GM19438 (cell line): Measurements from ENCODE around the gene AMZ2.
A peak's percentile ranks its signal among the peaks of the same experiment; 100 is the strongest.
"Not testable (repeated sequence)": the region's sequence is repeated elsewhere in the genome, so short reads cannot be mapped to it uniquely, and the experiment has no call there.

ENCODE experiments used
- ATAC-seq: cut with Tn5 transposase; IDR thresholded peaks from one replicate; pipeline ENCODE4 v1.9.1; 2021; ENCODE audit warnings: low read depth; ENCODE audit not compliant: unreplicated experiment

Gene AMZ2

DNA sequence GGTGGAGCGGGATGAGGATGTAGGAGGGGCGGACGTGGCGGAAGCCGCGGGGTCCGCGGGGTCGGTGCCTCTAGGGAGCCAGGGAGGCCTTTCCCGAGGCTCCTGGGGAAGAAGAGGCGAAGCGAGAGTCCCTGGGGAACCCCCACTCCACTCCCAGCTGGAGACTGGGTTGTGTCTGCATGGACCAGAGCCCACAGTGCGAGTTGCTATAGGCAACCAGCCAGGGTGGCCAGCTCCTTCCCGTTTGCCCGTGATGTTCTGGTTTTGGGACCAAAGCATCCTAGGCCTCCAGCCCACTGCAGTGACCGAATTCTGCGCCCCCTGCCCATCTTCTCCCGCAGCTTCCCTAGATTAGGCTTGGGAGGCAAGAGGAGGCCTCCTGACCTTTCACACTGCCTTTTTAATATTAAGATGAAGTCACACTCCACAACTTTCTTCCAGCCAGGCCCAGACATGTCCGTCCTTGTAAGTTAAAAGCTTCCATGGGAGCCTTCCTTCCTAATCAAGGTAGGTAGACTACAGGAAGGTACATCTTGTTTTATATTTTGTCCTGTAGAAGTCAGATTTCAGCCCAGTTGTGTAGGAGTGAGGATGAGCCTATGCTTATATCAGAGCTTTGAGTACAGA lies 469 bp downstream of the AMZ2 start:
- peak; percentile 25 for ATAC-seq

GRCh38 chr17:68248891-68249290 lies 1.0 kb downstream of the AMZ2 start:
- no peak for ATAC-seq

DNA sequence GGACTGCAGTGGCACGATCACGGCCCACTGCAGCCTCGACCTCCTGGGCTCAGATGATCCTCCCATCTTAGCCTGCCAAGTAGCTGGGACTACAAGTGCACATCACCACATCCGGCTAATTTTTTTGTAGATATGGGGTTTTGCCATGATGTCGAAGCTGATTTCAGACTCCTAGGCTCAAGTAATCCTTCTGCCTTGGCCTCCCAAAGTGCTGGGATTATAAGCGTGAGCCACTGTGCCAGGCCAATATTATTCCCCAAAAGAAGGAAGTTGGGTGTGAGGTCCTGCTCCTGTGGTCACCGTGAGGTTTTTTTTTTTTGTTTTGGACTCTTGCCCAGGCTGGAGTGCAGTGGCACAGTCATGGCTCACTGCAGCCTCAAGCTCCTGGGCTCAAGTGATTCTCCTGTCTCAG lies 1.5 kb downstream of the AMZ2 start:
- no peak for ATAC-seq

- ATAC-seq = not testable (repeated sequence)
These were observed 5.6 kb downstream of the AMZ2 start for GRCh38 chr17:68253426-68253825.

GRCh38 chr17:68255151-68255550 lies 7.3 kb downstream of the AMZ2 start:
- ATAC-seq = no peak

GRCh38 chr17:68255731-68256538 lies 8.1 kb downstream of the AMZ2 start:
- no peak for ATAC-seq

- ATAC-seq = not testable (repeated sequence)
These were observed 8.9 kb downstream of the AMZ2 start for GRCh38 chr17:68256701-68257100.

- no peak for ATAC-seq
These were observed 10.1 kb downstream of the AMZ2 start for GRCh38 chr17:68257934-68258333.

- ATAC-seq = peak; percentile 84
These were observed 11.2 kb downstream of the AMZ2 start for GRCh38 chr17:68258890-68259647.

GRCh38 chr17:68259648-68259951 lies 11.8 kb downstream of the AMZ2 start:
- ATAC-seq = not testable (repeated sequence)

DNA sequence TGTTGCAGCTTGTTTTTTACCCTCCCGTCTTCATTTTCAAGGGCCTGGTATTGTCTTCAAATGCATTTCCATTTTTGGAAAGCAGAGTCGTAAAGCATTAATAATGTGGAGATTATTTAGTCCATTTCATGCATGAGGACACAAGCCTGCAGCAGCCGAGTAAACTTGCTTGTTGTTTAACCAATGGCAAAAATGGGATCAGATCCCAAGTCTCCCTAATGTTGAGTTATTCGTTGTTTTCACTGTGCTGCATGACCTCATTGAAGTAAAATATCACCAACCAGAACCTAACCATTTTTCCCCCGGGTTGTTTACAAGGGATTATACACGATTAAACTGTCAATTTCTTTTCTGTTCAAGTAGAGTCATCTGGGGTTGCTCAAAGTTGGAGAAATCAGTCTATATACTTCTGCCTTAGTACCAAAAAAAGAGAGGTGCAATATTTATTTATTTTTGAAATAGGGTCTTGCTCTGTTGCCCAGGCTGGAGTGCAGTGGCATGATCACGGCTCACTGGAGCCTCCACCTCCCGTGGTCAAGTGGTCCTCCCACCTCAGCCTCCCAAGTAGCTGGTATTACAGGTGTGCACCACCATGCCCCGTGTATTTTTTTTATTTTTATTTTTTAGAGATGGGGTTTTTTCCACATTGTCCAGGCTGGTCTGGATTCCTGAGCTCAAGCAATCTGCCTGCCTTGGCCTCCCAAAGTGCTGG lies 12.4 kb downstream of the AMZ2 start:
- no peak for ATAC-seq

DNA sequence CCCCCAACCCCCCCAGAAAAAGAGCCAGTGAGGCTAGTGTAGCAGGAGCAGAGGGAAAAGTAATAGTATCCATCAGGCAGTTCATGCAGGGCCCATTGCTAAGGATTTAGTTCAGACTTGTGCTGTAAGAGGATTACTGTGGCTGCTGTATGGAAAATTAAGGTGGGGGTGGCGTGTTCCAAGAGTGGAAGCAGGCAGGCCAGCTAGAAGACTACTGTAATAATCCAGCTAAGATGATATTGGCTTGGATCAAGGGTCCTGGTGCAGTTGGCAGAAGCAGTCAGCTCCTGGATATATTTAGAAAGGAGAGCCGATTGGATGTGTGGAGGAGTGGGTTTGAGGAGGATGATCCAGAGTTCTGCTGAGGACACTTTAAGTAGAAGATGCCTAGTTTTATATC lies 14.6 kb downstream of the AMZ2 start:
- not testable (repeated sequence) for ATAC-seq

- peak; percentile 43 for ATAC-seq
These were observed 15.3 kb downstream of the AMZ2 start for GRCh38 chr17:68263101-68263681.

GRCh38 chr17:68265833-68266232 lies 18.0 kb downstream of the AMZ2 start:
- ATAC-seq = not testable (repeated sequence)

- ATAC-seq = no peak
These were observed 25.9 kb downstream of the AMZ2 start for GRCh38 chr17:68273722-68274121.

DNA sequence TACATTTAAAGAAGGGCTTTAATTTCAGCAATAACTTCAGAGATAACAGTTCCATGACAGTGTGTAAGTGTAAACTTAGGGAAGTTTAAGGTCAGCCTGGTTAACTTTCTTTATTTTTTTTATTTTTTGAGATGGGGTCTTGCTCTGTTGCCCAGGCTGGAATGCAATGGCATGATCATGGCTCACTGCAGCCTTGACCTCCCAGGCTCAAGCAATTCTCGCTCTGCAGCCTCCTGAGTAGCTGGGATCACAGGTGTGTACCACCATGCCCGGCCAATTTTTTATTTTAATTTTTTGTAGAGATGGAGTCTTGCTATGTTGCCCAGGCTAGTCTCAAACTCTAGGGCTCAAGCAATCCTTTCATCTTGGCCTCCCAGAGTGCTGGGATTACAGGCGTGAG lies 28.5 kb downstream of the AMZ2 start:
- not testable (repeated sequence) for ATAC-seq

DNA sequence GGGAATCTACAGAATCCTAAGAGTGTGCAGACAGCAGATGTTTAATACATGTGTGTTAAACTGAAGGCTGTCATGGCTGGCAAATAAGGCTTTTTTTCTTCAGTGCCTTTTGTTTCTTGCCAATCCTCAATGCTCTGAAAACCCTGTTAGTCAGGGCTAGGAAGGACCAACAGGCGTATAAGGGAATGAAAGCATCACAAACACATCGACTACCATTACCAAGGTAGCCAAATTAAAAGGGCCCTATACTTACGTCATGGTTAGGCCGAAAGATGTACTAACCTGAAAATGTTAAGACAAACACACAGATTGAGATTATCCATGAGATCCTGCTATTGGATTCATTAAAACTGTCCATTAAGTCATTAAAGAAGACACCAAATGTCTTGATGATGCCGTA lies 30.0 kb downstream of the AMZ2 start:
- ATAC-seq = no peak

DNA sequence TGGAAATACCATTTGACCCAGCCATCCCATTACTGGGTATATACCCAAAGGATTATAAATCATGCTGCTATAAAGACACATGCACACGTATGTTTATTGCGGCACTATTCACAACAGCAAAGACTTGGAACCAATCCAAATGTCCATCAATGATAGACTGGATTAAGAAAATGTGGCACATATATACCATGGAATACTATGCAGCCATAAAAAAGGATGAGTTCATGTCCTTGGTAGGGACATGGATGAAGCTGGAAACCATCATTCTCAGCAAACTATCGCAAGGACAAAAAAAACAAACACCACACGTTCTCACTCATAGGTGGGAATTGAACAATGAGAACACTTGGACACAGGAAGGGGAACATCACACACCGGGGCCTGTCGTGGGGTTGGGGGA lies 34.1 kb downstream of the AMZ2 start:
- not testable (repeated sequence) for ATAC-seq

GRCh38 chr17:68288375-68288774 lies 40.5 kb downstream of the AMZ2 start:
- peak; percentile 20 for ATAC-seq

- ATAC-seq = peak; percentile 5
These were observed 41.0 kb downstream of the AMZ2 start for GRCh38 chr17:68288804-68289203.

GRCh38 chr17:68289473-68289872 lies 41.6 kb downstream of the AMZ2 start:
- no peak for ATAC-seq
